Stomach (tissue), 9 donors: ENCODE results near the gene EPC2. TPM values are rescaled to one million over a fixed set of nuclear protein-coding genes. Genes with fewer than 3 reads are reported as not detected.
A peak's percentile ranks its signal among the peaks of the same experiment; 100 is the strongest.

Source experiments
- DNase-seq, 2 donors: peaks; one replicate each; pipeline versions ENCODE4 v3.0.0 to v3.0.0-alpha.2; 2013 to 2019
- H3K27ac ChIP-seq, 5 donors: fragments of 200-600 bp in 4 of 5; sonication (generic) in 4 of 5; one replicate each; pipeline ENCODE4 v1.5.1; 2013 to 2019; ENCODE audit warnings: mild to moderate bottlenecking in 1 of 5, moderate library complexity in 1 of 5
- H3K27me3 ChIP-seq, 3 donors: fragments of 200-600 bp; sonication (generic); one replicate each; pipeline ENCODE4 v1.5.1; 2017 to 2019; ENCODE audit warnings: mixed run types in 1 of 3
- H3K36me3 ChIP-seq, 4 donors: fragments of 200-600 bp; sonication (generic); 1 replicate in 3 of 4; 2 replicates in 1 of 4; pipeline ENCODE4 v1.5.1; 2016 to 2019
- H3K4me1 ChIP-seq, 4 donors: fragments of 200-600 bp; sonication (generic); one replicate each; pipeline ENCODE4 v1.5.1; 2016 to 2019
- H3K4me3 ChIP-seq, 4 donors: fragments of 200-600 bp; sonication (generic) in 3 of 4; one replicate each; pipeline ENCODE4 v1.5.1; 2016 to 2019; ENCODE audit warnings: mild to moderate bottlenecking in 1 of 4
- H3K9me3 ChIP-seq, 4 donors: fragments of 200-600 bp; sonication (generic); one replicate each; pipeline ENCODE4 v1.5.1; 2016 to 2019
- EP300 ChIP-seq: sonication (generic); formaldehyde crosslinking; IDR thresholded peaks from one replicate; pipeline ENCODE4 v1.6.1; 2017; ENCODE audit warnings: antibody characterized with exemption
- POLR2A ChIP-seq, 4 donors: fragments of 450-650 bp; IDR thresholded peaks; one replicate each; pipeline ENCODE4 v1.6.1; 2016; ENCODE audit warnings: antibody characterized with exemption in 4 of 4, control low read depth in 2 of 4, mild to moderate bottlenecking in 1 of 4, moderate library complexity in 1 of 4
- POLR2AphosphoS5 ChIP-seq, 3 donors: sonication (generic); formaldehyde crosslinking; IDR thresholded peaks; one replicate each; pipeline ENCODE4 v1.6.1; 2016; ENCODE audit warnings: antibody characterized with exemption in 3 of 3
- WGBS, 5 donors: extraction: QIAGEN DNeasy Blood & Tissue Kit in 3 of 5; methylation state at CpG; one replicate each; pipeline versions ENCODE4 v1.1.5 to v1.1.7; 2013 to 2018; 5-methylcytosine and 5-hydroxymethylcytosine counted together
- intact Hi-C: fragments of 100-400 bp; cut with DNase I; formaldehyde crosslinking; loops from one replicate; pipeline ENCODE4 v1.15.1; 2023; ENCODE audit warnings: low total_unique reads
- polyA plus RNA-seq, 3 donors: library from polyadenylated mRNA; stranded (reverse); fragments of 200-250 nt; gene quantifications; one replicate each; pipeline ENCODE4 v1.2.3, GENCODE V29; 2013
- total RNA-seq, 5 donors: library from RNA; depleted of rRNA; stranded (reverse); fragments of >200 nt; gene quantifications; one replicate each; pipeline versions ENCODE4 v1.1.0 to v1.2.3, GENCODE V29; 2014 to 2016
- TF ChIP-seq, protein P1 (sequence below), 7 experiments: fragments of 450-650 bp in 4 of 7; fragments of 200-600 bp in 3 of 7; sonication (generic) in 3 of 7; IDR thresholded peaks; one replicate each; pipeline ENCODE4 v1.5.1; 2016 to 2019; ENCODE audit warnings: antibody characterized with exemption in 7 of 7, control low read depth in 2 of 7, mild to moderate bottlenecking in 1 of 7
- donor health status: healthy with polysubstance abuse.
- donor health status: Bipolar disorder and iron deficiency.
- donor health status: healthy.

EPC2 gene
- total and polyA plus RNA-seq, 8 donors = 0.87 to 42.2 (median 13.5) TPM

DNA sequence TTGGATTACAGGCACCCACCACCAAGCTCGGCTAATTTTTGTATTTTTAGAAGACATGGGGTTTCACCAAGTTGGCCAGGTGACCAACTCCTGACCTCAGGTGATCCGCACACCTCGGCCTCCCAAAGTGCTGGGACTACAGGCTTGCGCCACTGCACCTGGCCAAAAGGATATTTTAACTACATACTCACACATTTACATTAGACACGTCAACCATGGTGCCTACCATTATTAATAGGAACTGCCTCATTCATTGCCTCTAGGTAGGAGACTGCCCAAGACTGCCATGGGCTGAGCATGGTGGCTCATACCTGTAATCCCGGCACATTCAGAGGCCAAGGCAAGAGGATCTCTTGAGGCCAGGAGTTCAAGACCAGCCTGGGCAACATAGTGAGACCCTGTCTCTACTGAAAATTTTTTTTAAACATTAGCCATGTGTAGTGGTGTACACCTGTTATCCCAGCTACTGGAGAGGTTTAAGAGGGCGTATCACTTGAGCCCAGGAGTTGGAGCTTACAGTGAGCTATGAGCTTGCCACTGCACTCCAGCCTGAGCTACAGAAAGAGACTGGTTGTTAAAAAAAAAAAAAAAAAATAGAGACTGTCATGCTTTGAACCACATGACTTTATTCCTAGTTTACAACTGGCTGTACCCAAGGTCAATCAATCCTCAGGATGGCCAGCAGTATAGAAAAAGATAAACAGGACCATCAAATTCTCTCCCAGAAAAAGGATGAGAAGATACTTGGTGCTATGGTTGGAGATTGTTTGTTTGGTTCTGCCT, 31.1 kb upstream of the EPC2 start:
- peaks cover 0 to 27% (median 16%) of the 10 kb centered on the region in 4 donors for H3K4me1 ChIP-seq
- 92 to 96% (median 96%) methylated on average over 7 of the region's 7 CpGs for WGBS, 5 donors
- H3K36me3 ChIP-seq = no peaks in the 10 kb centered on the region
- intact Hi-C loops = no loop called here
- no peaks in the 10 kb centered on the region for H3K9me3 ChIP-seq
- no peak for TF ChIP-seq EP300
- TF ChIP-seq POLR2A (IDR thresholded peaks at IDR 0.05) = no peak
- TF ChIP-seq, protein P1, sequence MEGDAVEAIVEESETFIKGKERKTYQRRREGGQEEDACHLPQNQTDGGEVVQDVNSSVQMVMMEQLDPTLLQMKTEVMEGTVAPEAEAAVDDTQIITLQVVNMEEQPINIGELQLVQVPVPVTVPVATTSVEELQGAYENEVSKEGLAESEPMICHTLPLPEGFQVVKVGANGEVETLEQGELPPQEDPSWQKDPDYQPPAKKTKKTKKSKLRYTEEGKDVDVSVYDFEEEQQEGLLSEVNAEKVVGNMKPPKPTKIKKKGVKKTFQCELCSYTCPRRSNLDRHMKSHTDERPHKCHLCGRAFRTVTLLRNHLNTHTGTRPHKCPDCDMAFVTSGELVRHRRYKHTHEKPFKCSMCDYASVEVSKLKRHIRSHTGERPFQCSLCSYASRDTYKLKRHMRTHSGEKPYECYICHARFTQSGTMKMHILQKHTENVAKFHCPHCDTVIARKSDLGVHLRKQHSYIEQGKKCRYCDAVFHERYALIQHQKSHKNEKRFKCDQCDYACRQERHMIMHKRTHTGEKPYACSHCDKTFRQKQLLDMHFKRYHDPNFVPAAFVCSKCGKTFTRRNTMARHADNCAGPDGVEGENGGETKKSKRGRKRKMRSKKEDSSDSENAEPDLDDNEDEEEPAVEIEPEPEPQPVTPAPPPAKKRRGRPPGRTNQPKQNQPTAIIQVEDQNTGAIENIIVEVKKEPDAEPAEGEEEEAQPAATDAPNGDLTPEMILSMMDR (IDR thresholded peaks at IDR 0.05) = no peak
- TF ChIP-seq POLR2AphosphoS5 (IDR thresholded peaks at IDR 0.05) = no peak
- H3K27ac ChIP-seq = peak overlapping the region in 2 of 5 donors; percentile 43 to 49
- no peak for DNase-seq
- no peak overlapping the region for H3K4me3 ChIP-seq
- no peaks in the 10 kb centered on the region for H3K27me3 ChIP-seq

DNA sequence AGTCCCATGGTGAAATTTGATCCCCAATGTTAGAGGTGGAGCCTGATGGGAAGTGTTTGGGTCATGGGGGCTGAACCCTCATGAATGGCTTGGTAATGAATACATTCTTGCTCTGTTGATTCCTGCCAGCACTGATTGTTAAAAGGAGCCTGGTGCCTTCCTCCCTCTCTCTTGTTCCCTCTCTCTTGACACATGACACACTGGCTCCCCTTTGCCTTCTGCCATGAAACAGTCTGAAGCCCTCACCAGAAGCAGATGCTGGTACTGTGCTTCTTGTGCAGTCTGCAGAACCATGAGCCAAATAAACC, 30.6 kb upstream of the EPC2 start:
- Histone ChIP-seq H3K9me3 (no peaks in the 10 kb centered on the region), H3K4me3 (no peak overlapping the region), H3K27ac (peak overlapping the region in 3 of 5 donors; percentile 43 to 52 (median 49)), H3K4me1 (peaks cover 0 to 27% (median 16%) of the 10 kb centered on the region in 4 donors), H3K36me3 (no peaks in the 10 kb centered on the region), H3K27me3 (no peaks in the 10 kb centered on the region)
- DNase-seq = peak in 1 of 2 donors; percentile 27
- TF ChIP-seq POLR2A (IDR thresholded peaks at IDR 0.05) (no peak), EP300 (no peak), POLR2AphosphoS5 (IDR thresholded peaks at IDR 0.05) (no peak)
- TF ChIP-seq, protein P1 (IDR thresholded peaks at IDR 0.05) = no peak
- intact Hi-C loops = no loop called here

DNA sequence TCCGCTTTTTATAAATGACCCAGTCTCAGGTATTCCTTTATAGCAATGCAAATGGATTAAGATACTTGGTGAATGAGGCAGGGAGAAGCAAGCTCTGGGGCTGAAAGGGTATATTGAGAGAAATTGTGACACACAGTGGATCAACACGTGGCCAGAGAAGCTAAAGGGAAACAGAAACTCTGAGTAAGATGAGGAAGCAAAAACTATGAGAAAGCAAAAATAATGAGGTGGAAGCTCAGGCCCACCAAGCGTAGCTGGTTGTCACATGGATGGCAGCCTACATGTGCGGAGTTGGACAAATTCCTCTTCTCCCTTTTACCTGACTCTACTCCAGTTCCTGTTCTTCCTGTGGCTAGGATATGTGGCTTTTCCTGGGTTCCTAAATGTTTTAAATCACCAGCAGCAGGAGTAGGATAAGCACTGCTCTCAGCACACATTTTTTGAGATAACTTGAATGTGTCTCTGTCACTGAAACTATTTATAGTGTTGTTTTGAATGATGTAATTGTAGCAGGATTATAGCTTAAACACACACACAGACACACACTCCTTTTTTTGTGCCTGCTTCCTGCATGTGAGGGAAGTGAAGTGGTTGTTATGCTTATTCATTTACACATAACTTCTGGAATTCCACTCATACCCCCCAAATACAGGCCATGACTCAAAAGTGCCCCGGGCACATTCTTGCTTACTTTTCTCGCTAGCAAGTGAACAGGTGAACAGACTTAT, 30.1 kb upstream of the EPC2 start:
- Histone ChIP-seq H3K4me3 (no peak overlapping the region), H3K9me3 (no peaks in the 10 kb centered on the region), H3K36me3 (no peaks in the 10 kb centered on the region), H3K27ac (peak overlapping the region in 3 of 5 donors; percentile 43 to 52 (median 49)), H3K27me3 (no peaks in the 10 kb centered on the region), H3K4me1 (peaks cover 0 to 27% (median 16%) of the 10 kb centered on the region in 4 donors)
- TF ChIP-seq, protein P1 (IDR thresholded peaks at IDR 0.05) = no peak
- TF ChIP-seq POLR2A (IDR thresholded peaks at IDR 0.05) (no peak), EP300 (no peak), POLR2AphosphoS5 (IDR thresholded peaks at IDR 0.05) (no peak)
- intact Hi-C loops = no loop called here
- peak in 1 of 2 donors; percentile 59 for DNase-seq
- WGBS, 5 donors = 32 to 51% (median 48%) methylated on average over 6 of the region's 6 CpGs

DNA sequence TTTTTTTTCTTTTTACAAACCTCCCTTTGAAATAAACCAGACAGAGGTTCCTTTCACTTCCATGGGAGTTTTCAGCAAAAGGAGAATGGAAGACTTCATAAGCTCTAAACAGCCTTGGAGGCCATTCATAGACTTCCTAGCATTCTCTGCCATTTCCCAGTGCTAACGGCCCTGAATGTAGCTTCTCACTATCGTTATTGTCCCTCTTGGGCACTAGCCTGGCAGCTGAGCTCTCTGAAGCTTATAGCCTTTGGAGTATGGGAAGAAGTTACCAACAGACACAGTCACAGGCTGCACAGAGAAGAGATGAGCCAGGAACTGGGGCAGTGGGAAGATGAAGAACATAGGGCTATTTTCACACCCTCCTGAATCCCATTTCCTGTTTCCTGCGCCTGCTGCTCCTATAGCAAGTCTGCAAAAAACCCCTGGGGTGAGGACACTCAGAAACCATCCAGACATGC, 29.1 kb upstream of the EPC2 start:
- Histone ChIP-seq H3K9me3 (no peaks in the 10 kb centered on the region), H3K36me3 (no peaks in the 10 kb centered on the region), H3K4me1 (peaks cover 0 to 27% (median 16%) of the 10 kb centered on the region in 4 donors), H3K27me3 (no peaks in the 10 kb centered on the region), H3K4me3 (no peak overlapping the region), H3K27ac (peak overlapping the region in 2 of 5 donors; percentile 49 to 52)
- WGBS, 5 donors = 67 to 82% (median 73%) methylated on average over 3 of the region's 3 CpGs
- no peak for TF ChIP-seq EP300
- no peak for TF ChIP-seq POLR2AphosphoS5 (IDR thresholded peaks at IDR 0.05)
- TF ChIP-seq, protein P1 (IDR thresholded peaks at IDR 0.05) = no peak
- intact Hi-C loops = no loop called here
- DNase-seq = peak in 1 of 2 donors; percentile 37
